A673 (cell line): ENCODE results near the gene WEE2.

ENCODE experiments used
- EZH2 ChIP-seq: fragments of 200-600 bp; sonication (generic); IDR thresholded peaks from 2 replicates; pipeline ENCODE4 v1.6.1; 2017; ENCODE audit warnings: borderline replicate concordance, low read depth, mild to moderate bottlenecking, mixed read lengths, antibody characterized with exemption, low read length; ENCODE audit not compliant: poor library complexity, severe bottlenecking
- TF ChIP-seq, protein P1 (sequence below): fragments of 300-800, 200-600 bp; sonication (generic); conservative IDR thresholded peaks from 2 replicates; pipeline ENCODE4 v1.5.1; 2017; ENCODE audit warnings: low read depth, mild to moderate bottlenecking, antibody characterized with exemption, low read length, moderate library complexity, mixed read lengths

- TF ChIP-seq, protein P1, sequence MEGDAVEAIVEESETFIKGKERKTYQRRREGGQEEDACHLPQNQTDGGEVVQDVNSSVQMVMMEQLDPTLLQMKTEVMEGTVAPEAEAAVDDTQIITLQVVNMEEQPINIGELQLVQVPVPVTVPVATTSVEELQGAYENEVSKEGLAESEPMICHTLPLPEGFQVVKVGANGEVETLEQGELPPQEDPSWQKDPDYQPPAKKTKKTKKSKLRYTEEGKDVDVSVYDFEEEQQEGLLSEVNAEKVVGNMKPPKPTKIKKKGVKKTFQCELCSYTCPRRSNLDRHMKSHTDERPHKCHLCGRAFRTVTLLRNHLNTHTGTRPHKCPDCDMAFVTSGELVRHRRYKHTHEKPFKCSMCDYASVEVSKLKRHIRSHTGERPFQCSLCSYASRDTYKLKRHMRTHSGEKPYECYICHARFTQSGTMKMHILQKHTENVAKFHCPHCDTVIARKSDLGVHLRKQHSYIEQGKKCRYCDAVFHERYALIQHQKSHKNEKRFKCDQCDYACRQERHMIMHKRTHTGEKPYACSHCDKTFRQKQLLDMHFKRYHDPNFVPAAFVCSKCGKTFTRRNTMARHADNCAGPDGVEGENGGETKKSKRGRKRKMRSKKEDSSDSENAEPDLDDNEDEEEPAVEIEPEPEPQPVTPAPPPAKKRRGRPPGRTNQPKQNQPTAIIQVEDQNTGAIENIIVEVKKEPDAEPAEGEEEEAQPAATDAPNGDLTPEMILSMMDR: peak; percentile 97
- no peak for TF ChIP-seq EZH2
Observed at GRCh38 chr7:141737836-141738591, 29.9 kb downstream of the WEE2 start, which contains the start of gene SSBP1.
